Measurements from ENCODE around the gene CPNE4.

Gene CPNE4

DNA sequence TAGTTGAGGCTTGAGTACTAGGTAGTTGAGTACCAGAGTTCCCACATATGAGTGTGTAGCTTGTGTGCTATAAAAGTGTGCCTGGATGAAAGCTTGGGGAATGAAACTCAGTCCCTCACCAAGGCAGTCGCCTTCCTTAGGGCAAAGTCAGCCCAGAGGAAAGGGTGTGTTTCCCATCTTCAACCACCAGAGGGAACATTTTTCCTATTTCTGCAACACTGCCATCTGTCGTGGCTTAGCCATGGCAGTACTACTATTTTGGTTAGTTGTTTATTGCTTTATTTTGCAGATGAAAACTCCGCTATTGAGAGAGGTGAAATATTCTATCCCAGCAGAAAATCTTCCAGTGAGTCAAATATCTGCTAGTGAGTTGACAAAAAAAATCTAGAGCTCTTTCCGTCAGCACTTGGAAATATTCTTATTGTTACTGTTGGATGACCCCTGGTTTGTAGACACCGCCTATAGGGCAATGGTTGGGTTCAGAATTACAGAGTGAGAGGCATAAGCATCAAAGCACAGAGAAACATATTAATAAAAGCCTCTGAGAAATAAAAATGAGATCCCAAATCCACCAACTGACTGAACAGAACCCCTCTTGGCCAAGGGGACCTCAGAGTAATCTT, 239.9 kb downstream of the CPNE4 start:
- Histone ChIP-seq H3K9me3 (ENCODE audit: low read depth, low read length) (no peaks in the 10 kb centered on the region), H3K4me3 (peak overlapping the region; percentile 12; the same call in 1 of the 2 replicates), H3K36me3 (ENCODE audit: insufficient read depth, low read length) (no peaks in the 10 kb centered on the region), H3K9ac (ENCODE audit: insufficient read length) (no peak overlapping the region), H3K27ac (no peak overlapping the region)
- TF ChIP-seq EZH2 (IDR thresholded peaks at IDR 0.05) (no peak), POLR2AphosphoS5 (IDR thresholded peaks at IDR 0.05; ENCODE audit: borderline replicate concordance, low read depth, low read length) (no peak), FOXP2 (optimal IDR thresholded peaks at IDR 0.05; ENCODE audit: control extremely low read depth, extremely low read length, insufficient read depth) (no peak)
- peak; percentile 75 for DNase-seq (ENCODE audit: low read depth, low spot score)

DNA sequence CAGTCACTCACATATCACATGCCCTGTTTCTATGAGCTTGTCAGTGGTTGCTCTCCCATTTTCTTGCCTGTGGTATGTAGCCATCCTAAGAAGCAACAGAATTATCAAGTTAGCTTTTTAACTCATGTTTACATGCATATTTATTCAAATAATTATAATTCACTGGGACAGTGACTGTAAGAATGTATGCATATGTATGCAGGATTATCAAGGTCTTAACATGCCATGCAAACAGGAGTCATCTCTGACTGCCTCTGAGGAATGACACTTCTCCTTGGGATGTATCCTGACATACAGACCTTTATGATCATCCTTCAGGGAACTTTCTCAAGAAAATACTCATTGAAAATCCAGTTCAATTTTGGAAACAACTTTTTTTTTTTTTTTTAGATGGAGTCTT, 240.9 kb downstream of the CPNE4 start:
- no peak overlapping the region for H3K27ac ChIP-seq
- TF ChIP-seq EZH2 (IDR thresholded peaks at IDR 0.05) (no peak), FOXP2 (optimal IDR thresholded peaks at IDR 0.05; ENCODE audit: control extremely low read depth, extremely low read length, insufficient read depth) (no peak), POLR2AphosphoS5 (IDR thresholded peaks at IDR 0.05; ENCODE audit: borderline replicate concordance, low read depth, low read length) (no peak)
- no peak overlapping the region for H3K4me3 ChIP-seq
- H3K9ac ChIP-seq (ENCODE audit: insufficient read length), result no peak overlapping the region
- no peaks in the 10 kb centered on the region for H3K36me3 ChIP-seq (ENCODE audit: insufficient read depth, low read length)
- no peak for DNase-seq (ENCODE audit: low read depth, low spot score)
- H3K9me3 ChIP-seq (ENCODE audit: low read depth, low read length), result no peaks in the 10 kb centered on the region

DNA sequence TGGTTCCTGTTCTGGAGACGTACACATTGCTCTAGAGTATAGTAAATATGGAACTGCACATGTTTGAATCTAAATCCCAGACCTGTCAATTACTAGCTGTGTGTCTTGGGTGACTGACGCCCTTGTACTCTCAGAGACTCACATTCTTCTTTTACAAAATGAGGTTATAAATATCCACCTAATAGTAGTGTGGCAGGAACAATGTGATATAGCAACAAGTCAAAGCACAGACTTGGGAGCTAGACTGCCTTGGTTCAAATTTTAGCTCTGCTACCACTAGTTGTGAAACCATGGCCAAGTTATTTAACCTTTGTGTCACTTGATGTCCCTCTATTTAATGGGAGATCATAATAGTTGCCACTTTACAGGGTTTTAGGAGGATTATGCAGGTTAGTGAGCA, 245.6 kb downstream of the CPNE4 start:
- no peak overlapping the region for H3K9ac ChIP-seq (ENCODE audit: insufficient read length)
- no peak overlapping the region for H3K27ac ChIP-seq
- H3K4me3 ChIP-seq, result no peak overlapping the region
- no peak for DNase-seq (ENCODE audit: low read depth, low spot score)
- no peaks in the 10 kb centered on the region for H3K9me3 ChIP-seq (ENCODE audit: low read depth, low read length)
- TF ChIP-seq FOXP2 (optimal IDR thresholded peaks at IDR 0.05; ENCODE audit: control extremely low read depth, extremely low read length, insufficient read depth), result no peak
- no peak for TF ChIP-seq EZH2 (IDR thresholded peaks at IDR 0.05)
- no peak for TF ChIP-seq POLR2AphosphoS5 (IDR thresholded peaks at IDR 0.05; ENCODE audit: borderline replicate concordance, low read depth, low read length)
- no peaks in the 10 kb centered on the region for H3K36me3 ChIP-seq (ENCODE audit: insufficient read depth, low read length)

DNA sequence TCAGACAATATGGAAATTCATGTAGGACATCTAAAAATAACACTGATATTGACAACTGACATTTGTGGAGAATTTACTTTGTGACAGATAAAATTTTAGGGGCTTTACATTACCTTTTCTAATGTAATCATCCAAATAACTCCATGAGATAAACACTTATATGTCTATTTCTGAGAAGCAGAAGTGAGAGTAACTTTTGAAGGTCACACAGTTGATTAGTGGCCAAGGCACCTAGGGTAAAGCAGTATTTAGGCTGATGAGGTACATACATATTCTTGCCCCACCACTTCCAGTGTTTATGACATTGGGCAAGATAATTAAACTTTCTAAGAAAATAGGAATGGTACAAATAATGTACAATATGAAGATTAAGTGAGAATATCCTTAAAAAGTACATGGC, 248.4 kb downstream of the CPNE4 start:
- Histone ChIP-seq H3K36me3 (ENCODE audit: insufficient read depth, low read length) (no peaks in the 10 kb centered on the region), H3K27ac (no peak overlapping the region), H3K9me3 (ENCODE audit: low read depth, low read length) (no peaks in the 10 kb centered on the region), H3K9ac (ENCODE audit: insufficient read length) (no peak overlapping the region), H3K4me3 (no peak overlapping the region)
- no peak for TF ChIP-seq POLR2AphosphoS5 (IDR thresholded peaks at IDR 0.05; ENCODE audit: borderline replicate concordance, low read depth, low read length)
- TF ChIP-seq FOXP2 (optimal IDR thresholded peaks at IDR 0.05; ENCODE audit: control extremely low read depth, extremely low read length, insufficient read depth), result no peak
- TF ChIP-seq EZH2 (IDR thresholded peaks at IDR 0.05), result no peak
- no peak for DNase-seq (ENCODE audit: low read depth, low spot score)

DNA sequence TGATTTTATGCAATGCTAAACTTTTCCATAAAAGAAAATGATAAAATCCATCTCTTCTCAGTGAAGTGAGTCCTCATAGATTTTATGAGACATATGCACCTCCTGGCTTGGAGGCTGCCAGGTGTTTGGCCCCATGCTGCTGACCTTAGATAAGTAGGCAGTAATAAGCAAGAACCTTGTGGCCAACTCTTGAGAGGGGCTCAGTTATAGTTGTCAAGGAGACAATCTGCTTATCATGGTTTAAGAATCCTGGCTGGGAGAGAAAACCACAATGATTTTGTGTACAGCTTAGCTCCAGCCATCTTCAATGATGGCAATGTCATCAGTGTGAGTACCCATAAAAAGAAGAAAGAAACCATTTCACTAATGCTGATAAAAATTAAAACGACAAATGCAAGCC, 252.1 kb downstream of the CPNE4 start:
- DNase-seq (ENCODE audit: low read depth, low spot score), result no peak
- Histone ChIP-seq H3K9me3 (ENCODE audit: low read depth, low read length) (no peaks in the 10 kb centered on the region), H3K36me3 (ENCODE audit: insufficient read depth, low read length) (no peaks in the 10 kb centered on the region), H3K4me3 (no peak overlapping the region), H3K9ac (ENCODE audit: insufficient read length) (no peak overlapping the region), H3K27ac (no peak overlapping the region)
- TF ChIP-seq FOXP2 (optimal IDR thresholded peaks at IDR 0.05; ENCODE audit: control extremely low read depth, extremely low read length, insufficient read depth) (no peak), EZH2 (IDR thresholded peaks at IDR 0.05) (no peak), POLR2AphosphoS5 (IDR thresholded peaks at IDR 0.05; ENCODE audit: borderline replicate concordance, low read depth, low read length) (no peak)

DNA sequence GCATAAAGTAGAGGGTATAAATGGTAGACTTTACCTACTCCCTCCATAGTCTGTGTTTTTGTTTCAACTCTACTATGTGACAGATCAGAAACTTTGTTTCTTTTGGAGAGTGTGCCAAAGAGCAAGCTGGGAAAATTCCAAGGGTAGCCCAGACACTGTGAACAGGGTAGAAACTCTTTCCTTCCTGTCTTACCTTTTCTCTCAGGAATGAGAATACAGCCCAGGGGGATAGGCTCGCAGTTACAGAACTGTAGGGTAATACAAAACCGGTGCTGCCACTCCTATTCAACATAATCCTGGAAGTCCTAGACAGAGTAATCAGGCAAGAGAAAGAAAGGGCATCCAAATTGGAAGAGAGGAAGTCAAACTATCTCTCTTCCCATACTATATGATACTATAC, 256.3 kb downstream of the CPNE4 start:
- no peaks in the 10 kb centered on the region for H3K9me3 ChIP-seq (ENCODE audit: low read depth, low read length)
- no peak overlapping the region for H3K9ac ChIP-seq (ENCODE audit: insufficient read length)
- no peak overlapping the region for H3K4me3 ChIP-seq
- no peak for DNase-seq (ENCODE audit: low read depth, low spot score)
- TF ChIP-seq FOXP2 (optimal IDR thresholded peaks at IDR 0.05; ENCODE audit: control extremely low read depth, extremely low read length, insufficient read depth) (no peak), POLR2AphosphoS5 (IDR thresholded peaks at IDR 0.05; ENCODE audit: borderline replicate concordance, low read depth, low read length) (no peak), EZH2 (IDR thresholded peaks at IDR 0.05) (no peak)
- no peak overlapping the region for H3K27ac ChIP-seq
- no peaks in the 10 kb centered on the region for H3K36me3 ChIP-seq (ENCODE audit: insufficient read depth, low read length)

DNA sequence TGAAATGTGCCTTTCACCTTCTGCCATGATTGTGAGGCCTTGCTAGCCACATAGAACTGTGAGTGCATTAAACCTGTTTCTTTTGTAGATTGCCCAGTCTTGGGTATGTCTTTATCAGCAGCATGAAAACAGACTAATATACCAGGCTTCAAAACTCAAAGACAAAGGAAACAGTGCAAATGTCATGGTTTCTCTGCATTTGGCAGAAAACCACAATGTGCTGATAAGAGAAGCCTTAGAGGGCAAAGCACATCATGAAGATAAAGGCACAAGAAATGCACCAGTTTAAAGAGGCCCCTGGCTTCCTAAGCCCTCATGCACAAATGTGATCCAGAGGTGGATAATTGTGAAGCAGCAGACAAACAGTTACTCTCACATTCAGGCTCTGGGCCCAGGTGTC, 259.2 kb downstream of the CPNE4 start:
- H3K4me3 ChIP-seq, result no peak overlapping the region
- no peak overlapping the region for H3K9ac ChIP-seq (ENCODE audit: insufficient read length)
- H3K27ac ChIP-seq, result no peak overlapping the region
- no peaks in the 10 kb centered on the region for H3K9me3 ChIP-seq (ENCODE audit: low read depth, low read length)
- TF ChIP-seq FOXP2 (optimal IDR thresholded peaks at IDR 0.05; ENCODE audit: control extremely low read depth, extremely low read length, insufficient read depth), result no peak
- TF ChIP-seq POLR2AphosphoS5 (IDR thresholded peaks at IDR 0.05; ENCODE audit: borderline replicate concordance, low read depth, low read length), result no peak
- TF ChIP-seq EZH2 (IDR thresholded peaks at IDR 0.05), result no peak
- H3K36me3 ChIP-seq (ENCODE audit: insufficient read depth, low read length), result no peaks in the 10 kb centered on the region
- DNase-seq (ENCODE audit: low read depth, low spot score), result no peak

DNA sequence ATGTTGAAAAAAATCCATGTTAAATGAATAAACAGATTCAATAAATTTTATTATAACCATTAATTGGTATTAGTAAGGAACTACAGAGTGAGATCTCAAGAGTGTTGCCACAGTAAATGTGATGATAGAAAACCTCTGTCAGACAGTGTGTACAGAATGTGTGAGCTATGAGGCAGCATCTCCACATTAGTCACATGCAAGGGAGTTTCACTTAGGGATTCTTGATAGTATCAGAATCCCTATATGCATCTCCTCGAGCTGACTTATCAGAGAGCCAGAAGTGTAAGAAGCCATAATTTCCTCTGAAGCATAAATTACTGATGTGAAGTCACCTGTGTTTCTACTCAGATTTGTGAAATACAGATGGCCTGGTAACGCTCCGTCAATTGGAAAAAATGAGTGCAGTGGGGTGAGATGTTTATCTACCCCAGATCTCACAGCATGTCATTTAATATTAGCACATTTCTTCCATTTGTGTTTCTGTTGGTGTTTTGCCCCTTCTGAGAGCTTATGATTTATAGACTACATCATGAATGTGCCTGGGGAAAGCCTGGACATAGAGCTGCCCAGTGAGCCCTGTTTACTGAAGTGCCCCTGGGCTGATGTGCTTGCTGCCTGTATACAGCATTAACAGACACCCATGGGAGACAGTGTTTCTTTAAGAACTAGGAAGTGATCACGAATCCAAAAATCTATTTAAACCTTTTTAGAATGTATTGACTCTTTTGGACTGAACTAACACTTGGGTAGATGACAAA, 262.4 kb downstream of the CPNE4 start:
- Histone ChIP-seq H3K4me3 (no peak overlapping the region), H3K36me3 (ENCODE audit: insufficient read depth, low read length) (no peaks in the 10 kb centered on the region), H3K27ac (no peak overlapping the region), H3K9ac (ENCODE audit: insufficient read length) (no peak overlapping the region), H3K9me3 (ENCODE audit: low read depth, low read length) (no peaks in the 10 kb centered on the region)
- DNase-seq (ENCODE audit: low read depth, low spot score), result no peak
- no peak for TF ChIP-seq FOXP2 (optimal IDR thresholded peaks at IDR 0.05; ENCODE audit: control extremely low read depth, extremely low read length, insufficient read depth)
- TF ChIP-seq EZH2 (IDR thresholded peaks at IDR 0.05), result no peak
- TF ChIP-seq POLR2AphosphoS5 (IDR thresholded peaks at IDR 0.05; ENCODE audit: borderline replicate concordance, low read depth, low read length), result no peak

Data from SK-N-MC (cell line).